IMR-90 (cell line): ENCODE measurements around the gene RPS6KB1.

ENCODE experiments used
- CEBPB ChIP-seq: IDR thresholded peaks from 2 replicates; pipeline ENCODE4 v1.6.1; 2012; ENCODE audit warnings: low read depth, low read length, improper control_type of control experiment
- MAZ ChIP-seq: IDR thresholded peaks from 2 replicates; pipeline ENCODE4 v1.6.1; 2012; ENCODE audit warnings: low read depth, mild to moderate bottlenecking, low read length, improper control_type of control experiment, moderate library complexity, borderline replicate concordance
- POLR2A ChIP-seq: IDR thresholded peaks from 2 replicates; pipeline ENCODE4 v1.6.1; 2012; ENCODE audit warnings: mild to moderate bottlenecking, low read depth, low read length
- RCOR1 ChIP-seq: IDR thresholded peaks from 2 replicates; pipeline ENCODE4 v1.6.1; 2012; ENCODE audit warnings: mild to moderate bottlenecking, low read length, improper control_type of control experiment; ENCODE audit not compliant: insufficient replicate concordance
- TF ChIP-seq, protein P1 (sequence below): conservative IDR thresholded peaks from 2 replicates; pipeline ENCODE4 v1.5.1; 2012; ENCODE audit warnings: mild to moderate bottlenecking, low read depth, low read length, improper control_type of control experiment

DNA sequence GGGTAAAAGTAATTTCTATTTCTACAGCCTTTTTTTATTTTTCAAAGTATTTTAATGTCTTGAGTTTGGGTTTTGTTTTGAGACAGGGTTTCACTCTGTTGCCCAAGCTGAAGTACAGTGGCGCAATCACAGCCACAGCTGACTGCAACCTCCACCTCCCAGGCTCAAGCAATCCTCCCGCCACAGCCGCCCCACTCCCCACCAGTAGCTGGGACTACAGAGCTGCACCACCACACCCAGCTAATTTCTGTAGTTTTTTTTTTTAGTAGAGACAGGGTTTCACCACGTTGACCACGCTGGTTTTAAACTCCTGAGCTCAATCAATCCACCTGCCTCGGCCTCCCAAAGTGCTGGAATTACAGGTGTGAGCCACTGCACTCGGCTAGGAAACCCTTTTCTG, 44.1 kb upstream of the RPS6KB1 start:
- TF ChIP-seq, protein P1, sequence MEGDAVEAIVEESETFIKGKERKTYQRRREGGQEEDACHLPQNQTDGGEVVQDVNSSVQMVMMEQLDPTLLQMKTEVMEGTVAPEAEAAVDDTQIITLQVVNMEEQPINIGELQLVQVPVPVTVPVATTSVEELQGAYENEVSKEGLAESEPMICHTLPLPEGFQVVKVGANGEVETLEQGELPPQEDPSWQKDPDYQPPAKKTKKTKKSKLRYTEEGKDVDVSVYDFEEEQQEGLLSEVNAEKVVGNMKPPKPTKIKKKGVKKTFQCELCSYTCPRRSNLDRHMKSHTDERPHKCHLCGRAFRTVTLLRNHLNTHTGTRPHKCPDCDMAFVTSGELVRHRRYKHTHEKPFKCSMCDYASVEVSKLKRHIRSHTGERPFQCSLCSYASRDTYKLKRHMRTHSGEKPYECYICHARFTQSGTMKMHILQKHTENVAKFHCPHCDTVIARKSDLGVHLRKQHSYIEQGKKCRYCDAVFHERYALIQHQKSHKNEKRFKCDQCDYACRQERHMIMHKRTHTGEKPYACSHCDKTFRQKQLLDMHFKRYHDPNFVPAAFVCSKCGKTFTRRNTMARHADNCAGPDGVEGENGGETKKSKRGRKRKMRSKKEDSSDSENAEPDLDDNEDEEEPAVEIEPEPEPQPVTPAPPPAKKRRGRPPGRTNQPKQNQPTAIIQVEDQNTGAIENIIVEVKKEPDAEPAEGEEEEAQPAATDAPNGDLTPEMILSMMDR, result no peak
- TF ChIP-seq RCOR1 (no peak), POLR2A (no peak), MAZ (no peak; the same call in 1 of the 2 replicates), CEBPB (peak; percentile 90)
